Activated CD4-positive, alpha-beta memory T cell treated with anti-CD3 and anti-CD28 coated beads, Interleukin-2, amount 10 ng/mL, durations not matched to agents 7 days and 5 days (primary cell): ENCODE results near the gene WDR77. TPM values are rescaled to one million over a fixed set of nuclear protein-coding genes. Genes with fewer than 3 reads are reported as not detected.

ENCODE experiments used
- CTCF ChIA-PET: fragments of 350-600 bp; sonication (Branson Sonifier 250); formaldehyde crosslinking; loops from one replicate; lab custom pipeline; 2021; ENCODE audit warnings: antibody characterized with exemption, inconsistent platforms; lab: Charles Lee
- POLR2A ChIA-PET: fragments of 350-600 bp; sonication (Branson Sonifier 250); formaldehyde crosslinking; loops from one replicate; lab custom pipeline; 2021; ENCODE audit warnings: antibody characterized with exemption; lab: Charles Lee
- DNase-seq: peaks from one replicate; pipeline ENCODE4 v3.0.0-alpha.2; 2020
- H3K27ac Mint-ChIP-seq: one replicate; pipeline ENCODE4 v1.8.0; 2021; ENCODE audit warnings: mild to moderate bottlenecking, mixed read lengths
- H3K27me3 Mint-ChIP-seq: one replicate; pipeline ENCODE4 v1.8.0; 2021; ENCODE audit warnings: mixed read lengths
- H3K36me3 Mint-ChIP-seq: one replicate; pipeline ENCODE4 v1.8.0; 2021; ENCODE audit warnings: low read depth, mixed read lengths
- H3K4me1 Mint-ChIP-seq: one replicate; pipeline ENCODE4 v1.8.0; 2021; ENCODE audit warnings: mixed read lengths
- H3K4me3 Mint-ChIP-seq: one replicate; pipeline ENCODE4 v1.8.0; 2021; ENCODE audit warnings: mild to moderate bottlenecking, mixed read lengths
- H3K9me3 Mint-ChIP-seq: one replicate; pipeline ENCODE4 v1.8.0; 2021; ENCODE audit warnings: mixed read lengths
- total RNA-seq, 2 experiments: library from RNA; stranded (reverse); gene quantifications; one replicate each; pipeline ENCODE4 v1.2.3, GENCODE V29; 2021

Gene WDR77
- total RNA-seq, 2 experiments from 2014 or later = 26.3 to 28.4 TPM

DNA sequence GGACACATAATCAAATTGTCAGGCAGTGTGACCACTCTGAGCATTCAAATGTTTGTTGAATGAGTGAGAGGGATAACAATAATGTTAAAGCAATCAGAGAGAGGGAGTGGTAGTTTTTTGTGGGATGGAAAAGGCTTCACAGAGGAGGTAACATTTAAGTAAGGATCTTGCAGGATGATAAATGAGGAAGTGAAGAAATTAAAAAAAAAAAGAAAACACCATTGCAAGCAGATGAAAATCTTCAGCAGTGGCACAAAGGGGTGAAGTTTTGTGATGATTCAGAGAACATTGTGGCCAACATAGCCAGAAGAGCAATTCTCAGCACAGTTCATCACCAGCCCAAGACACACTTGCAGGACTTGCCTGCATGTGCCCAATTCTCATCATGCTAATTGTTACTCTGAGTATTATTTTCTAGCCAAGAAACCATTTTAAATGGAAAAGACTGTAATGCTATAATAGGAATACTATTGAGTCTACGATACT is 56.6 kb downstream of the WDR77 start:
- Mint-ChIP-seq H3K4me3 (no peak overlapping the region), H3K36me3 (no peaks in the 10 kb centered on the region), H3K27me3 (peaks cover 36% of the 10 kb centered on the region), H3K9me3 (no peaks in the 10 kb centered on the region), H3K27ac (no peak overlapping the region), H3K4me1 (no peaks in the 10 kb centered on the region)
- ChIA-PET CTCF (no interaction called here), POLR2A (no interaction called here)
- no peak for DNase-seq

- ChIA-PET POLR2A (no interaction called here), CTCF (no interaction called here)
- H3K27ac Mint-ChIP-seq = no peak overlapping the region
These were observed 57.0 kb downstream of the WDR77 start for GRCh38 chr1:111392042-111392441.

More at GRCh38 chr1:111392042-111392441, 57.0 kb downstream of the WDR77 start:
- Mint-ChIP-seq H3K36me3 (no peaks in the 10 kb centered on the region), H3K4me3 (no peak overlapping the region), H3K4me1 (no peaks in the 10 kb centered on the region), H3K27me3 (peaks cover 32% of the 10 kb centered on the region), H3K9me3 (no peaks in the 10 kb centered on the region)
- DNase-seq = no peak

Other genes with a start within 250 kb of the WDR77 start
- 100 to 1,000 TPM; 207 to 210 TPM for gene DENND2D, start 248.6 kb downstream of the WDR77 start, total RNA-seq
- 1 to 10 TPM; 8.5 to 9.0 TPM for gene CHI3L2, start 221.5 kb downstream of the WDR77 start, total RNA-seq
- not detected for gene CHIA, start 158.4 kb downstream of the WDR77 start, total RNA-seq
- under 1 TPM; 0.28 to 0.38 TPM for gene OVGP1, start 21.5 kb downstream of the WDR77 start, total RNA-seq
- gene ATP5PB, start 208 bp upstream of the WDR77 start, total RNA-seq = 100 to 1,000 TPM; 272 to 286 TPM
- 10 to 100 TPM; 13.2 to 14.0 TPM for gene C1orf162, start 24.7 kb upstream of the WDR77 start, total RNA-seq
- under 1 TPM; 0.18 TPM for gene ADORA3, start 54.4 kb upstream of the WDR77 start, total RNA-seq
- not detected for gene TMIGD3, start 54.4 kb upstream of the WDR77 start, total RNA-seq
- 100 to 1,000 TPM; 219 to 221 TPM for gene RAP1A, start 170.5 kb upstream of the WDR77 start, total RNA-seq